PFSK-1 (cell line): ENCODE results near the gene QRFP.

Experiments
- FOXP2 ChIP-seq: optimal IDR thresholded peaks from 2 replicates; pipeline ENCODE3; 2011; ENCODE audit warnings: borderline replicate concordance, control low read depth, inconsistent platforms; ENCODE audit not compliant: insufficient read depth; ENCODE audit errors: extremely low read length, extremely low read depth
- POLR2AphosphoS5 ChIP-seq: IDR thresholded peaks from 2 replicates; pipeline ENCODE4 v1.6.1; 2012; ENCODE audit warnings: low read depth, mild to moderate bottlenecking, control low read depth, low read length, moderate library complexity
- SIN3A ChIP-seq: IDR thresholded peaks from 2 replicates; pipeline ENCODE4 v1.6.1; 2012; ENCODE audit warnings: mild to moderate bottlenecking, low read length, moderate library complexity, borderline replicate concordance; ENCODE audit not compliant: insufficient read depth
- TAF1 ChIP-seq: IDR thresholded peaks from 2 replicates; pipeline ENCODE4 v1.6.1; 2012; ENCODE audit warnings: low read length, control low read depth, borderline replicate concordance; ENCODE audit not compliant: insufficient read depth
- TF ChIP-seq, protein P1 (sequence below), 2 experiments: IDR thresholded peaks; 2 replicates each; pipeline versions ENCODE4 v1.6.1 to v1.8.0; 2011 to 2012; ENCODE audit warnings: low read depth in 2 of 2, low read length in 2 of 2, control low read depth in 1 of 2, inconsistent platforms in 1 of 2, mild to moderate bottlenecking in 1 of 2, moderate library complexity in 1 of 2; ENCODE audit not compliant: insufficient read depth in 1 of 2

The QRFP gene

DNA sequence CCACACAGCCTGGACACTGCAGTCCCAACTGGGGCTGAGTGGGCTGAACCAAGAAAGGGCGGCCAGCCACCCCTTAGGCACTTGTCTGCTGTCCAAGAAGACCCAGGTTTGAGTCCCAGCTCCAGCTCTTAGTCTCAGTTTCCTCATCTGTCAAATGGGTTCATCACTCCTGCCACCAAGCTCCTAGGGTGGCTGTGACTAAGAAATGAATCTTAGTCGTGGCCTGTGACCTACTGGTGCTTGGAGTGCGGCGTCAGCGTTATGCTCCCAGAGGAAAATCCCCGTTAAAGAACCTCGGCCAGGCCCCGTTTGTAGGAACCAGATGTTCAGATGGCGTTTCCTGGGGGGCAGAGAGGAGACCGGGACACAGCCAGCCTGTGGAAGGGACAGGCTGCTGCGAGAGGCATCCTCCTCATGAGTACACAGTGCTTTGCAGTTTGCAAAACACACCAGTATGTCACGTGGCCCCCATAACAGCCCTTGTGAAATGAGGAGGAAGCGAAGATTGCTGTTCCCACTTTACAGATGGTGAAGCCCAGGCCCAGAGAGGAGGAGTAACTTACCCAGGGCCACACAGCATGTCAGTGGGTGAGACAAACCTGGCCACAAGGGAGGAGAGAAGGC is 39.1 kb upstream of the QRFP start:
- TF ChIP-seq POLR2AphosphoS5 (no peak), TAF1 (no peak), FOXP2 (no peak), SIN3A (no peak)
- TF ChIP-seq, protein P1, sequence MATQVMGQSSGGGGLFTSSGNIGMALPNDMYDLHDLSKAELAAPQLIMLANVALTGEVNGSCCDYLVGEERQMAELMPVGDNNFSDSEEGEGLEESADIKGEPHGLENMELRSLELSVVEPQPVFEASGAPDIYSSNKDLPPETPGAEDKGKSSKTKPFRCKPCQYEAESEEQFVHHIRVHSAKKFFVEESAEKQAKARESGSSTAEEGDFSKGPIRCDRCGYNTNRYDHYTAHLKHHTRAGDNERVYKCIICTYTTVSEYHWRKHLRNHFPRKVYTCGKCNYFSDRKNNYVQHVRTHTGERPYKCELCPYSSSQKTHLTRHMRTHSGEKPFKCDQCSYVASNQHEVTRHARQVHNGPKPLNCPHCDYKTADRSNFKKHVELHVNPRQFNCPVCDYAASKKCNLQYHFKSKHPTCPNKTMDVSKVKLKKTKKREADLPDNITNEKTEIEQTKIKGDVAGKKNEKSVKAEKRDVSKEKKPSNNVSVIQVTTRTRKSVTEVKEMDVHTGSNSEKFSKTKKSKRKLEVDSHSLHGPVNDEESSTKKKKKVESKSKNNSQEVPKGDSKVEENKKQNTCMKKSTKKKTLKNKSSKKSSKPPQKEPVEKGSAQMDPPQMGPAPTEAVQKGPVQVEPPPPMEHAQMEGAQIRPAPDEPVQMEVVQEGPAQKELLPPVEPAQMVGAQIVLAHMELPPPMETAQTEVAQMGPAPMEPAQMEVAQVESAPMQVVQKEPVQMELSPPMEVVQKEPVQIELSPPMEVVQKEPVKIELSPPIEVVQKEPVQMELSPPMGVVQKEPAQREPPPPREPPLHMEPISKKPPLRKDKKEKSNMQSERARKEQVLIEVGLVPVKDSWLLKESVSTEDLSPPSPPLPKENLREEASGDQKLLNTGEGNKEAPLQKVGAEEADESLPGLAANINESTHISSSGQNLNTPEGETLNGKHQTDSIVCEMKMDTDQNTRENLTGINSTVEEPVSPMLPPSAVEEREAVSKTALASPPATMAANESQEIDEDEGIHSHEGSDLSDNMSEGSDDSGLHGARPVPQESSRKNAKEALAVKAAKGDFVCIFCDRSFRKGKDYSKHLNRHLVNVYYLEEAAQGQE (IDR thresholded peaks at IDR 0.05; ENCODE audit: insufficient read depth in 1 of 2, low read depth in 2 of 2, low read length in 2 of 2) = no peak

DNA sequence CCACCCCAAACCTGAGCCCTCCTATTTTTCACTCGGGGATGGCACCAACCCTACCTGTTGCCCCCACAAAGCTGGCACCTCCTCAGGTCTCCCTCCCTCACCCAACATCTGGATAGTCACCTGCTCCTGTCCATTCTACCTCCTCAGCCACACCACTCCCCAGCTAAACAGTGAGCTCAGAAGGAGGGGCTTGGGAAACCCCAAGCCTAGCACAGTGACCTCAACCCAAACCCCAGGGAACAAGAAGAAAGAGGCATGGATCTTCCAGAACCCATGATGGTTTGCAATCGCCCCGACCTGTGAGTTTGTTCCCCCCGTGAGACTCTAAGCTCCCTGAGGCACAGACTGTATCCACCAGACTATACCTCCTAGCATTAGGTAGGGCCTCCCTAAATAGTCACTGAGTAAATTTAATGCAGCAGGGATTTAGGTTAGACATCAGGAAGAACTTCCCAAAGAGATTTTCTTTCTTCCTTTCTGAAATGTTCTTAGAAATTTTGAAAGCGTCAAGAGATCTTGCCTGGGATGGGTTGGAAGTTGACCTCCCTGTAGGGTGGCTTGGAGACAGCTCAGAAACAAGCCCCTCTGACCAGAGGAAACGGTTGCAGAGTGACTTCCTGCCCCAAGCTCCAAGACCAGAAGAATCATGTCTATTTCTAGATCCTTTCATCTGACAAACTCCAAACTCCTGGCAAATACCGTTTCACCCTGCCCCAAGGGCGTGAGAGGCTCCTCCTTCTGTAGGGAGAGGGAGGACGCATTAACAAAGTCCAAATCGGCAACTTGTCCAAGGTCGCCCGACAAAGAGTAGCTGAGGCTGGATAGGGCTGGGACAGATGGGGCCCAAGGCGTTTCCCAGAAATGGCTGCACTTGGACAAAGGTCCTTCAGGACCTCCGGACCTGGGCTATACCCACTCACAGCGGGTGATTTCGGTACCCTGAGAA is 38.4 kb upstream of the QRFP start:
- TF ChIP-seq SIN3A (no peak), TAF1 (no peak), POLR2AphosphoS5 (no peak), FOXP2 (no peak)
- TF ChIP-seq, protein P1 (IDR thresholded peaks at IDR 0.05; ENCODE audit: insufficient read depth in 1 of 2, low read depth in 2 of 2, low read length in 2 of 2) = no peak

DNA sequence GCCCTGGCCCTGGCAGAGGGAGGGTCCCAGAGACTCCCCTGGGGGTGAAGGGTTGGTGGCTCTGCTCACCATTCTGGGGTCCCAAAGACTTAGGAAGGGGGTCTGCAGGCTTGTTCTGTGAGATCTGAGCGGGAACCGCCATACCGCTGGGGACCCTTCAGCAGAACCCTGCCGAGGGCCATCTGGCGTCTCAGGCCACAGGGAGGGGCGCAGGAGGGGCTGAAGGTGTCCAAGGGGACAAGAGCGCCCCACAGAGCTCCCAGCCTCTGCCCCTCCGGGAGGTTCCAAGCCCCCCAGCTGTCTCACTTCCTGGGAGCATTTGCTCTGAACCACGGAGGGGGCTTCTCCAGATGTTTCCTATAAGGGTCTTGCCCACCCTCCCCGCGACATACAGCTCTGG is 37.6 kb upstream of the QRFP start:
- TF ChIP-seq POLR2AphosphoS5 = no peak
- TF ChIP-seq, protein P1 (IDR thresholded peaks at IDR 0.05; ENCODE audit: insufficient read depth in 1 of 2, low read depth in 2 of 2, low read length in 2 of 2) = no peak
- no peak for TF ChIP-seq FOXP2
- TF ChIP-seq SIN3A = no peak
- no peak for TF ChIP-seq TAF1

DNA sequence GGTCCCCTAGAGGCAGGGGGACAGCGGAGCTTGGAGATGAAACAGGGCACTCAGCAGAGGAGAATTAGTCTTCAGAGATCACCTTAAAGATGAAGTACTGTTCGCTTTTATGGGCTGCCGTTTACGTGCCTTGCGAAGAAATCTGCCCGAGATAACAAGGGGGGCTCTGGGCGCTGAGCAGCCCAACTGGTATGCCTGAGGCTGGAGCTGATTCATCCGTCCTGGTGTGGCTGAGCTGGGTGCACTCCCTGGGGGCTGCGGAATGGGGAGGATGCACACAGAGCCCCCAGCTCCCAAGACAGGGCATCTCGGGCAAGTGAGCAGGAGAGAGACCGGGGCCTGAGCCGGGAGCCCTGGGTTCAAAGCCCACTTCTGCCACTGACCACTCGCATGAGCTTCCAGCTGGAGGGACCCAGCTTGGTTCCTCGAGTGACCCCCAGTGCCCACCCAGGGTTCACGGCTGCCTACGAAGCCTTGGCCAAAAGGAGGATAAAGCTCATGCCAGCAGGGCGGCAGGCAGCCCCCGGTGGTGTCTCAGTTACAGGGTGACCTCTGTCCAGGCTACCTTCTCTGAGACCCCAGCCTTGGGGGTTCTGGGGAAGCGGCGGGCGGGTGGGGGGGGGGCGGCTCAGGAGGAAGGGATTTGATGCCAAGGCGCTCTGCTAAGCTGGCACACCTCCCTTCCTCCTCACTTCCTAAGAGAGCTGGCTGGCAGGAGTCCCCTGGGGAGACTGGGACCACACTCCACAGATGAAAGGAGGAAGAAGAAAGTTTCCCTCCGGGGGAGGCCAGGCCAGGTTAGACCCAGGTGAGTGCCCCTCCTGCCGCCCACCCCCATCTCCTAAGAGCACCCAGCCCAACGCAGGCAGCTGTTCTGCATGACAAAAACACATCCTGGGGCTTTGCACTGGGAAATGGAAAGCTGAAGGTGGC is 36.8 kb upstream of the QRFP start:
- TF ChIP-seq POLR2AphosphoS5 (no peak), SIN3A (no peak), FOXP2 (no peak), TAF1 (no peak)
- TF ChIP-seq, protein P1 (IDR thresholded peaks at IDR 0.05; ENCODE audit: insufficient read depth in 1 of 2, low read depth in 2 of 2, low read length in 2 of 2) = no peak
